ENCODE data around the gene KLHL3. TPM values are rescaled to one million over a fixed set of nuclear protein-coding genes. Genes with fewer than 3 reads are reported as not detected.

Gene KLHL3
- total and polyA plus RNA-seq, 11 donors = 8.3 to 77.6 (median 26.1) TPM

GRCh38 chr5:137695651-137696428 is 40.0 kb downstream of the KLHL3 start:
- H3K27me3 ChIP-seq = no peaks in the 10 kb centered on the region
- peak overlapping the region; percentile 1 to 80 (median 55) for H3K27ac ChIP-seq
- peaks cover 0 to 67% (median 36%) of the 10 kb centered on the region in 12 donors for H3K4me1 ChIP-seq
- H3K36me3 ChIP-seq = peaks cover 0 to 40% (median 16%) of the 10 kb centered on the region in 9 donors
- H3K4me3 ChIP-seq = no peak overlapping the region
- ATAC-seq (peak in 3 of 4 donors; percentile 30 to 59 (median 43)), DNase-seq (peak in 1 of 5 donors; percentile 30)
- no peaks in the 10 kb centered on the region for H3K9me3 ChIP-seq
- TF ChIP-seq CTCF (IDR thresholded peaks at IDR 0.05) = peak in 11 of 12 donors; percentile 7 to 59 (median 34)
- TF ChIP-seq POLR2A (IDR thresholded peaks at IDR 0.05) = no peak
- intact Hi-C loops (cut with DNase I) = loop anchor here in 4 of 10 donors (5.0 kb wide), 2 partner anchors 36 to 41 kb away; partner anchors contain the start of gene KLHL3 (in 2 of the 4)
- 53 to 66% (median 65%) methylated on average over 4 of the region's 4 CpGs for whole genome bisulfite sequencing, 4 donors

DNA sequence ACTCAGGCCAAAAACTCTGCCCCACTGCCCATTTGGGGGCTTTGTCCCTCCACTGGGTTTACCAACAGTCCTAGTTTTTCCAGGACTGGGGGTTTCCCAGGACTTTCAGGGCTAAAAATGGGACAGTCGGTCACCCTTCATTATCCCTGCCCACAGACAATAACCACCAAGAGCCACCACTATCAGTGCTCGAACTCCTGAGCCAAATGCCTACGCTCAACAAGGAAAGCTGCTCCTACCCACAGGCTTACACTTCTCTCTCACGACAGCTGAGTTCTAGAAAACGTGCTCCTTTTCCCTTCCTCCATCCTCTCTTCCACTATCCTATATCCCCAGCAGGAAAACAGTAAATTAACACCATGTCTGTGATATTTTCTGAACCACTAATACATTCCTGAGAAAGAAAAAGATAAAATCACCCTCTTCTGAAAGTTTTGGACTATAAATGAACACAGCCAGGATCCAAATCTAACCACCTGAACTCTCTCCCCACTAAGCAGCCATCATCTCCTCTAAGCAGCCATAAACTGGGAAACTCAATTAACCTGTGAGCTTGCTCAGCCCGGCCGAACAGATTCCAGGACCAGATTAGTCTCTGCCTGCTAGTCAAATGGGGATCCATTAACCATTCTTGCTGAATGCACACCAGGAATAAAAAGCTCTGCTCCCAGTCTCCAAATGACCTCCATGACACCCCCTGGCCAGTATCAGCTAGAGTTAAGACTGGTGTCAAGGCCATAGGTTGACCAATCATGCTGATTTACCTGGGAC is 41.8 kb downstream of the KLHL3 start:
- DNase-seq (no peak), ATAC-seq (peak in 1 of 4 donors; percentile 48)
- no peak overlapping the region for H3K4me3 ChIP-seq
- WGBS, 4 donors = 78 to 87% (median 84%) methylated on average over 7 of the region's 7 CpGs
- TF ChIP-seq POLR2A (IDR thresholded peaks at IDR 0.05) = no peak
- no peak for TF ChIP-seq CTCF (IDR thresholded peaks at IDR 0.05)
- H3K27ac ChIP-seq = peak overlapping the region in 6 of 12 donors; percentile 10 to 80 (median 66)
- H3K4me1 ChIP-seq = peaks cover 0 to 50% (median 28%) of the 10 kb centered on the region in 12 donors
- intact Hi-C loops (cut with DNase I) = no loop called here
- peaks cover 0 to 3% (median 0%) of the 10 kb centered on the region in 12 donors for H3K9me3 ChIP-seq
- H3K36me3 ChIP-seq = peaks cover 0 to 52% (median 27%) of the 10 kb centered on the region in 9 donors
- H3K27me3 ChIP-seq = no peaks in the 10 kb centered on the region

DNA sequence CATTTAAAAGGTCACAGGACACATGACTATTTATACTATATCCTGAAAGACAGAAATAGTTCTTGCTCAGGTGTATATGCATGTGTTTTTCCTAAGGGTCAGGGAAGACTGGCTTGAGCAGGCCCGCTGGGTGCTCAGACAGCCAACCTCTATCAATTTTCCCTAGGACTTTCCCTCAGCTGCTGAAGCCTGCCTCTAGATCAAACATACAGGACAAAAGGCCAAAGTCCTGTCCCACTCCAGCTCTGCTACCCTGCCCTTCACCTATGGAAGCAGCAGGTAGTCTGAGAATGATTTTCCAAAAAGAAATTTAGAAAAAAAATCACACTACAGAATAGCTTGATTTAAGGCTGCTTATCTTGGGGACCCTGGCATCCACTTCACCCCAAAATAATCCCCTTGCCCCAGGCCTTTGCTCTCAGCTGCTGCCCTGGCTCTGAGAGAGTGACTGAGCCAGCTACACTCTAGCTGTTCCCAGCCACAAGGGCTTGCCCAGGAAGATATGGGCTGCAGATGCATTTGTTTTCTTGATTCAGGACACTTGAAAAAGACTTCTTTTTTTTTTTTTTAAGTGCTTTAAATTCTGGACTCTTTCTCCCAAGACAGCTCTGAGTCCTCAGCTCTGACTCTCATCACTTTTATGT is 42.5 kb downstream of the KLHL3 start:
- WGBS, 4 donors = 85 to 96% (median 92%) methylated on average over 1 of the region's 1 CpG
- no peak for TF ChIP-seq CTCF (IDR thresholded peaks at IDR 0.05)
- DNase-seq = no peak
- Histone ChIP-seq H3K27me3 (no peaks in the 10 kb centered on the region), H3K36me3 (peaks cover 0 to 60% (median 31%) of the 10 kb centered on the region in 9 donors), H3K4me3 (no peak overlapping the region), H3K27ac (peak overlapping the region in 1 of 12 donors; percentile 17), H3K9me3 (peaks cover 0 to 3% (median 0%) of the 10 kb centered on the region in 12 donors), H3K4me1 (peaks cover 0 to 43% (median 27%) of the 10 kb centered on the region in 12 donors)
- intact Hi-C loops (cut with DNase I) = no loop called here
- ATAC-seq = peak in 1 of 4 donors; percentile 8
